ENCODE data around the gene UBL4A. TPM values are rescaled to one million over a fixed set of nuclear protein-coding genes. Genes with fewer than 3 reads are reported as not detected.
"Not testable (repeated sequence)": the region's sequence is repeated elsewhere in the genome, so short reads cannot be mapped to it uniquely, and the experiment has no call there.

UBL4A gene
- total RNA-seq, 1 donor from 2014 or later: 47.5 TPM

GRCh38 chrX:154508384-154508745, 21.9 kb upstream of the UBL4A start:
- no peak for DNase-seq (ENCODE audit: low read depth, low spot score)

- DNase-seq (ENCODE audit: low read depth, low spot score): no peak
Measured at GRCh38 chrX:154507673-154508383, 21.4 kb upstream of the UBL4A start.

- no peak for DNase-seq (ENCODE audit: low read depth, low spot score)
Measured at GRCh38 chrX:154506483-154507332, 20.3 kb upstream of the UBL4A start.

DNA sequence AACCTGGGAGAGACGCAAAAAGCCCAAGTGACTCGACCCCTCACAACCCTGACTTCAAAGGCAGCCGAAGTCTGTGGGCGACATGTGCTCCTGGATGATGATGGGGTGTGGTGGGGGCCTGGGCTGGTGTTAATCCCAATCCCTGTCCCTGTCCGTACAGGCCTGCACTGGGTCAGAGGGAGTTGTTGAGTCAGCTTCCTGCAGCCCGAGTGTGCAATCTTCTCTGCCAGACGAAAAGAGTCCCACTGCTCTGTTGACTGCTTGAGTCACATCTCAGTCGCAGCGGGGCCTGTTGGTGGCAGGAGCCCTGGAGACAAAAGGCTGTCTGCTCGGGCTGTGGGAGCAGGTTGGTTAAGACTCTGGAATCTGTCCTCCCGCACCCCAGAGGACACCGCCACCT, 19.3 kb upstream of the UBL4A start:
- no peak for DNase-seq (ENCODE audit: low read depth, low spot score)

GRCh38 chrX:154502989-154503388, 16.6 kb upstream of the UBL4A start:
- DNase-seq (ENCODE audit: low read depth, low spot score): no peak

- DNase-seq (ENCODE audit: low read depth, low spot score): no peak
Measured at GRCh38 chrX:154502098-154502497, 15.7 kb upstream of the UBL4A start.

DNA sequence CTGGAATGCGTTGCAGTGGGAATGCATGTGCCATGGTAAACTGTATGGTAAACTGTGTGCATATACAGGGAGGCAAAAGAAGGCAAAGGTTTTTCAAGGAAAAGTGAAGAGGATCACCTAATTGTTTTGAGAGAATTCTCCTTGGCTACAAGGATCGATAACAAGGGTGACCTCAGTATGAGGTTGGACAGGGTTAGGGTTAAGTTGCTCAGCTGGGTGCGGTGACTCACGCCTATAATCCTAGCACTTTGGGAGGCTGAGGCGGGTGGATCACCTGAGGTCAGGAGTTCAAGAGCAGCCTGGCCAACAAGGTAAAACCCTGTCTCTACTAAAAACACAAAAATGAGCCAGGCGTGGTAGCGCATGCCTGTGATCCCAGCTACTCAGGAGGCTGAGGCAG, 15.0 kb upstream of the UBL4A start:
- not testable (repeated sequence) for DNase-seq (ENCODE audit: low read depth, low spot score)

GRCh38 chrX:154496591-154497137, 10.2 kb upstream of the UBL4A start:
- DNase-seq (ENCODE audit: low read depth, low spot score): not testable (repeated sequence)

DNA sequence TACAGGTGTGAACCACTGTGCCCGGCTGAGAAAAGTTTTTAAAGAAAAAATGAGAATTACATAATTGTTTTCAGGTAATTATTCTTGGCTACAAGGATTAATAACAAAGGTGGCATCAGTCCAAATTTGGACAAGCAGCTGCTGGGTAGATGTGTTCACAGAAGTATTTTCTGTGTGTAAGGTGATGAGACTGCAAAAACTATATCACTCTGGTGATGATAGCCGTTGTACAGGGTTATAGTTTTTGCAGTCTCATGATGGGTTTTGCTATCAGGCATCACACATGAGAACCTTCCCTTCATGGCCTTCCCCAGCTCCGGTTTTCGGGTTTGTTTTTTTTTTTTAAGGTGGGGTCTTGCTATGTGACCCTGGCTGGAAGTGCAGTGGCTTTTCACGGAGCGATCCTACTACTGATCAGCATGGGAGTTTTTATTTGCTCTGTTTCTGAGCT, 9.1 kb upstream of the UBL4A start:
- no peak for DNase-seq (ENCODE audit: low read depth, low spot score)

- DNase-seq (ENCODE audit: low read depth, low spot score): no peak
Measured at GRCh38 chrX:154494715-154495114, 8.3 kb upstream of the UBL4A start.

GRCh38 chrX:154490414-154491083, 4.1 kb upstream of the UBL4A start, which contains the start of gene SLC10A3:
Gene SLC10A3 (minus strand): TSS chrX:154490629. CDS start chrX:154488940, 1,689 bp downstream.
- peak; percentile 73 for DNase-seq (ENCODE audit: low read depth, low spot score)

DNA sequence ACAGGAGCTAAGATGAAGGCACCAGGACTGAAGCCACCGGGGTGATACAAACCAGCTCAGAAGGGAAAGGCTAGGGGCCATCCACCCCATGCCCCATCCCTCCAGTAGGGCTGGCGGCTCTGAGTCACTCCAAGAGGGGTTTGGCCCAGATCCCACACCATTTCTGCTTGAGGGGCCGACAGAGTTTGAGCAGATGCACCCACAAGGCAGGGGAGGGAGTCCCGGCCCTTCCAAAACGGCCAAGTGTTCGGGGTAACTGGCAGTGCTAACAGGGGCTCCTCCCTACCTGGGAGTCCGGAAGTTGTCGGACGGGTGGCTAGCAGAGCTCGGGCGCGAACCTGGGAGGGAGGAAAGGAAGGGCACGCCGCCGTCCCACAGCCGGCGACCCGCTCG, 3.6 kb upstream of the UBL4A start:
- DNase-seq (ENCODE audit: low read depth, low spot score): no peak

DNA sequence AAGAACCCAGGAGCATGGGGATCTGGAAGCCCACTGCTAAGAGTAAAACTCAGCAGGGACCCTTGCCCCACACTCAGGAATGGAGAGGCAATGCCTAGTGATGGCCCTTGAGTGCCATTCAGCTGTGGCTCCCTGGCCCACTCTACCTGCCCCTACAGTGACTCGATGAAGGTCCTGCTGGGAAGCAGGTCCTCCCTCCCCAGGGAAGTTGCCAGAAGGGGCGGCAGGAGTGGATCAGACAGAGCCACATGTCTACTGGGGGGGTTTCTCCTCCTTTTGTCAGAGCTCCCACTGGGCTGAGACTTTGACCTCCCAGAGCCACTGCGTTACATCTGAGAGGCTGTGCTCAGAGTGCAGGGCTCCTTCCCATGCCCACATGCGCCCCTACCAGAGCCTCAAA, 2.8 kb upstream of the UBL4A start:
- DNase-seq (ENCODE audit: low read depth, low spot score): no peak

GRCh38 chrX:154488336-154489075, 2.1 kb upstream of the UBL4A start:
- no peak for DNase-seq (ENCODE audit: low read depth, low spot score)

- no peak for DNase-seq (ENCODE audit: low read depth, low spot score)
Measured at GRCh38 chrX:154487518-154488290, 1.3 kb upstream of the UBL4A start.

DNA sequence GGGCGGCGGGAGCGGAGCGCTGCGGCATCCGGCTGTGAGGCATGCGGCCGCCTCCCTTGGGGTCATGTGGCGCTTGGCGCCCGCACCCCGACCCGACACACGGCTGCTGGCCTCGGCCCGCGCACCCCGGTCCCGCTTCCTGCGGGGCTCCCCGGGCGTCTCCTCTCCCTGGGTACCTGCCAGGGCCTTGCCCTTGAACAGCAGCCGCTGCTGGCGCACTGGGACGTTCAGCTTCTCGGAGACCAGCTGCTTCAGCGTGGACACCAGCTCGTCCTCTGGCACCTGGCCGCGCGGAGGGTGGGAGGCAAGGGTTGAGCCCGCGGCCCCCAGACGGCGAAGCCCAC, 391 bp downstream of the UBL4A start:
- no peak for DNase-seq (ENCODE audit: low read depth, low spot score)

GRCh38 chrX:154485150-154486051, 1.0 kb downstream of the UBL4A start:
- no peak for DNase-seq (ENCODE audit: low read depth, low spot score)

DNA sequence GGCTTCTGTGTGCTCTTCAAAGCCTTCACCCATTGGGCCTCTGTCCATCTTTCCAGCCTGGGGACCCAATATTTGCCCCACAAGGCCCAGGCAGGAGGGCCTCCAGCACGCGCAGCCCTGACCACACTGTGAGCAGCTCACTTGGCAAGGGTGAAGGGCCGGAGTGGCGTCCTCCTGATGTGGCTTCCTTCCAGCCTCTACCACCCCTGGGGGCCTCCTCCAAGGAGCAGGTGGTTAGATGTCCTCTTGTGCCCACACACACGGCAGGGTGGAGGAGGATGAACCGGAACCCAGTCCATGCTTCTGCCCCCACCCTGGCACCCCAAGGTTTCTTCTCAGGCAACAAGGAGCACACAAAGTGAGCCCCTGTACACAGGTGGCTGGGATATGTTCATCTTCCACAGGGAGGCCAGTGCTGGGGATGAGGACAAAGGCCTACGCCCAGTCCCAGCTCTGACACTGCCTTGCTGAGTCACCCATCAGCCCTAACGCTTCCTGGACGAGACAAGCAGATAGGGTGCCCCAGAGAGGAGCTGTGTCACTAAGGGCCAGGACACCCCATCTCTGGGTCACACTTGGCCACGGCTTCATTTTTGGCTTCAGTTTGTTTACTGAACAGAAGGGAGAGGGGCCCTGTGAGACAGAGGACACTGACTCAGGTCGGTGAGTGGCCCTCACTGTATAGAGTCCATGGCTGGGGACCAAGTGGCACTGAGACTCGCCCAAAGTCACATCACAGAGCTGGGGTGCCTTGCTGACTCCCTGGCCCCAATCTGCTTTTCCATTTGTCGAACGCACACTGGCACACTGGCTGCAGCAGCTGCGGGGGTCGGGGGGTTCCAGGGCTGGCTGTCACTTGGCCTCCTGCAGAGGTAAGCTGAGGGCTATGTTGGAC, 1.9 kb downstream of the UBL4A start:
- DNase-seq (ENCODE audit: low read depth, low spot score): no peak

Measured in pulmonary artery endothelial cell (primary cell).